ENCODE measurements around the gene ARHGAP5.

ARHGAP5 gene

DNA sequence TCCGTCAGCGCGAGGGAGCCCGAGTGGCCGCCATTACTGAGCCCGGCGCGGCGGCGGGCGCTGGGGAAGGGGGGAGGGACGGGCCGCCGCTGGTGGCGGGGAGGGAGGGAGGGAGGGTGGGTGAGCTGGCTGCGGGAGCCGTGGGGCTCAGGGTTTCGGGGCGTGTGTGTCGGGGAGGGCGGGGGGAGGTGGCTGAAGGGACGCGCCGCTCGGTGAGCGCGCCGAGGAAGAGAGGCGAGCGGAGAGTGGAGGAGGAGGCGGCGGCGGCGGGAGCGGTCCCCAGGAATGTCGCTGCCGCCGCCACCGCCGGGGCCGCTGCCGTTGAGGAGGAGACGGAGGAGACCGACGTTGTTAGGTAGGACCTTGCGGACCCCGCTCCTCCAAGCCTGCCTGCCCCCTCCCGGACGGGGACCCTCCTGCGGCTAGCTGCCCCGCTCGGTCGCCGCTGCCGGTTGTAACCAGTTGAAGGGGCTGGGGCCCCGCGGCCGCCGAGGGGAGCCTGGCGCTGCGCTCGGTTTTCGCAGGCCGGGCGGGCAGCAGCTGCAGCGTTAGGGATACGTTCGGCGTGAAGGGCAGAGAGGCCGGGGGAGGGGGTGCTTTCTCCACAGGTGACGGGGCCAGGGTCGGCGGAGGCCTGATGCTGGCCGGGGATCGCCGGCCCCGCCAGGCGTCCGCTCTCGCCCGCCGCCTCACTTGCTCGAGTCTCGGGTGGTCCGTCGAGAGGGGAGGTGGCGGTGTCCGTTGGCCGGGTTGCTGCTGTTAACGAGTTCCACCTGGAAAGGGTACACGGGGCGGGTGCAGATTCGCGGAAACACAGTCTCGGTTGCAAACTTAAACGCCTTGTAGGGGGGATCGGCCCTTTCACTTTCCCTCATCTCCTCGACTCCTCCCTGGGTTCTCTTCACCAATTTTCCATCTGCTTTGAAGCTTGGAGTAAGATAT is at the start of gene ARHGAP5:
Gene ARHGAP5, plus strand, starts transcription at position 224 of the 942 bp plus-strand sequence. CDS start 13,366 bp downstream, outside the sequence.
- DNase-seq (ENCODE audit: low read depth), result no peak

DNA sequence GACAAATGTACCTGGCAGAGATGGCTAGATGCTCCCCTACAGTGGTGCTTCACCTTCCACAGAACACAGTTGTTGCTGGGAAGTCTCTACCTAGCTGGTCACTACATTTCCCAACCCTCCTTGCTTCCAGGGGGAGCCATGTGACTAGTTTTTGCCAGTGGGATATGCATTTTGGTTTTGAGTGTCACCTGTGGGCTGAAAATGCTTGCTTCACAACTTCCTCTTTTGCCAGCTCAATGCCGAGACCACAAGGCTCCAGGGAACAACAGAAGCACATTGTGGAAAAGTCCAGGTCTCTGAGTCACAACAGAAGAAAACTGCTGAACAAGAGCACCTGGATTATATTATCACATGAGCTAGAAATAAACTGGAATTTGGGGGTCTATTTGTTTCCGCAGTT is 48.5 kb upstream of the ARHGAP5 start:
- no peak for DNase-seq (ENCODE audit: low read depth)

- DNase-seq (ENCODE audit: low read depth), result no peak
Observed at GRCh38 chr14:32033543-32033942, 43.6 kb upstream of the ARHGAP5 start.

DNA sequence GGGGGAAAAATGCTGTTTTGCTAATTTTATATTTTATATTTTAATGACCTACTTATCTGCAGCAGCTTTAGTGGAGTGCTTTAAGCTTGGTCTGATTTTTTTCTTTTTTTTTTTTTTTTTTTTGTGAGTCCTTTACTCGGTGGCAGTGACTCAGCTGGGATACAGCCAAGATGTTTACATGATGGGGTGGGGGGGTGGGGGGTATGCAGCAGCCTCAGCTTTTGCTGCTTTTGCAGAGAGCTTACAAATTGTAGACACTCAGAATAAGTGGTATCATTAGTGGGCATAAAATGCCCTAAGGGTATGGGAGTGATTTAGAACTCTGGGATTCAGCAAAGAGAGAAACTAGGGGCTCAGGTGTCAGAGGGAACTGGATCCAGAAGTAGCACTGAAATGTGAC is 38.2 kb upstream of the ARHGAP5 start:
- DNase-seq (ENCODE audit: low read depth), result no peak

DNA sequence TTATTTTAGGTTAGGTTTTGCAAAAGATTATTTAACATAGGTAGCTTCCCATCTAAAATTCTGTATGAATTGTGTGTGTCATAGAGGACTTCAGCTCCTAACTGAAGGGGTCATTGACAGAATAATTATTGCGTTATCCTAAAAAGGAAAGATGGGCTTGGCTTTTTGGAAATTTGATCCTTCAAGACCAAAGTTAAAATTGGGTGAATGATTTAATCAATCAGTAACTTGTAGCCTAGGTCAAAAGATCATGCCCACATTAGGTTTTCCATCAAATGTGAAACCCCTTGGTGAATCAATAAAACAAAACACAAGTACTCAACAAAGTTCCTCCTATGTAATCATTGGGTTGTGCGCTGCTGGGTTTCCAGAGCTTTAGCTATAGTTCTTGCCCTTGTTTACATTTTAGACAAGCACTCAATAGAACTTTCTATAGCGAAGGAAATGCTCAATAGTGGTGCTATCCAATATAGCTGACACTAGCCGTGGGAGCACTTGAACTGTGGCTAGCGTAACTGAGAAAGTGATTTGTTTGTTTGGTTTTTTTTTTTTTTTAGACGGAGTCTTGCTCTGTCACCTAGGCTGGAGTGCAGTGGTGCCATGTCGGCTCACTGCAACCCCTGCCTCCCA is 37.6 kb upstream of the ARHGAP5 start:
- no peak for DNase-seq (ENCODE audit: low read depth)

- DNase-seq (ENCODE audit: low read depth), result no peak
Observed at GRCh38 chr14:32043624-32044023, 33.5 kb upstream of the ARHGAP5 start.

DNA sequence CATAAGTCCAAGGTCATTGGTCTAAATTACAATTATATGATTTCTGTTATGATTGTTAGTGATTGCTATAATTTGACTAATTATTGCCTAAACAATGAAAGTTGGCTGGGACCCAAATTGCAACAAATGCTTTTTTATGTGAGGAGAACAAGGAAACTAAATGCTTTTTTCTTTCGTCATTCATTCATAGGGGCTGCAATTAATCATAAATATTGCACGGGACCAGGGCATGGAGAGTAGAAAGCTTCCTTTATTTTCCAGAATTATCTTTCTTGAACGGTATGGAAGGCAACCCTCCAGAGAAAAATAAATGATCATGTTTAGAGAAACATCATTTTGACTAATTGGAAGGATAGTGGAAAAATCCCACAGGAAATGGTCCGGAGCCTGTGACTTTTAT is 32.6 kb upstream of the ARHGAP5 start:
- DNase-seq (ENCODE audit: low read depth), result no peak

GRCh38 chr14:32047791-32048190 is 29.3 kb upstream of the ARHGAP5 start:
- no peak for DNase-seq (ENCODE audit: low read depth)

GRCh38 chr14:32049361-32050088 is 27.6 kb upstream of the ARHGAP5 start:
- no peak for DNase-seq (ENCODE audit: low read depth)

- no peak for DNase-seq (ENCODE audit: low read depth)
Observed at GRCh38 chr14:32050878-32051277, 26.2 kb upstream of the ARHGAP5 start.

GRCh38 chr14:32054536-32054935 is 22.6 kb upstream of the ARHGAP5 start:
- no peak for DNase-seq (ENCODE audit: low read depth)

GRCh38 chr14:32055175-32055574 is 21.9 kb upstream of the ARHGAP5 start:
- no peak for DNase-seq (ENCODE audit: low read depth)

GRCh38 chr14:32059702-32060101 is 17.4 kb upstream of the ARHGAP5 start:
- no peak for DNase-seq (ENCODE audit: low read depth)

DNA sequence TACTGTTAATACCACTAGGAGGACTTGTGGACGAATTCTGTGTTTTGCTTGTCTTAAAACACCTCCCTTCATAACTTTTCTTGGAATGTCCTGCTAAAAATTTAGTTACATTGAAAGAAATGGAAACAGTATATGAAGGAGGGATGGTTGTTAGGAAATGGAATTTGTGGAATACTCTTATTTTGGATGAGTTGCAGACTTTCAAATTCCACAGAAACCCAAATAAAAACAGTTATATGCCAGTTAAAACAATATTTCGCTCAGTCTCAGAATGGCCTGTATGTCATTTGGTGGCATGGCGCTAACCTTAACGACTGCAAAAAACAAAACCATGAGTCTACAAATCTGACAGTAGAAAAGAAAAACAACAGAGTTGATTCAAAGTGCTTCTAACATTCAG is 12.2 kb upstream of the ARHGAP5 start:
- no peak for DNase-seq (ENCODE audit: low read depth)

DNA sequence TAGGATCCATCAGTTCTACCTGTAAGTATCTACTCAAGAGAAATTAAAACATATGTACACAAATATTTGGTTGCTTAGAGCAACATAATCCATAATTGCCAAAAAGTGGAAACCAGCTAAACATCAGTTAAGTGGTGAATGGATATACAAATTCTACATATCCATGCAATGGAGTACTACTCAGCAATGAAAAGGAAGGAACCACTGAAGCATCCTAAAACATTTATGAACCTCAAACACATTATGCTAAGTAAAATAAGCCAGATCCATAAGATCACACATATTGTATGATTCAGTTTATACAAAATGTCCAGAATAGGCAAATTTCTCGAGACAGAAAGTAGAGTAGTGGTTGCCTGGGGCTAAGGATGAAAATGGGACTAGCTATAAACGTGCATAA is 8.4 kb upstream of the ARHGAP5 start:
- DNase-seq (ENCODE audit: low read depth), result no peak

- DNase-seq (ENCODE audit: low read depth), result no peak
Observed at GRCh38 chr14:32070282-32070681, 6.8 kb upstream of the ARHGAP5 start.

DNA sequence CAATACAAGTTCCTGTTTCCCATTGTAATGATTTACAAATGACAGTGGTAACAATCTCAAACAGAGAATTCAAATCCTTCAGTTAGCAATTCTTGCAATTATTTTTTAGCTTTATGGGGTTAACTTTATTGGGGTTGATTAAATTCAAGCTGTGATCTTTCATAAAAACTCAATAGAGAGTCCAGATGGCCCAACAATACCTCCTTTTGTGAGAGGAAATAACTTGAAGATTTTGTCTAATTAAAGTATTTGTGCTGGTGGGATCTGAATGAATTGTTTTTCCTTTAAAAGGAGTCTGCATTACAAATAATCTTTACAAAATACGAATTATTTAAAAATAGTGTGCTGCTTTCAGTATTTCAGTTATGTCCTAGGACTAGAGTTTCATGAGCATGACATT is 4.4 kb upstream of the ARHGAP5 start:
- no peak for DNase-seq (ENCODE audit: low read depth)

GRCh38 chr14:32073537-32074189 is 3.4 kb upstream of the ARHGAP5 start:
- DNase-seq (ENCODE audit: low read depth), result peak; percentile 76

GRCh38 chr14:32074887-32075572 is 2.1 kb upstream of the ARHGAP5 start:
- DNase-seq (ENCODE audit: low read depth), result no peak

DNA sequence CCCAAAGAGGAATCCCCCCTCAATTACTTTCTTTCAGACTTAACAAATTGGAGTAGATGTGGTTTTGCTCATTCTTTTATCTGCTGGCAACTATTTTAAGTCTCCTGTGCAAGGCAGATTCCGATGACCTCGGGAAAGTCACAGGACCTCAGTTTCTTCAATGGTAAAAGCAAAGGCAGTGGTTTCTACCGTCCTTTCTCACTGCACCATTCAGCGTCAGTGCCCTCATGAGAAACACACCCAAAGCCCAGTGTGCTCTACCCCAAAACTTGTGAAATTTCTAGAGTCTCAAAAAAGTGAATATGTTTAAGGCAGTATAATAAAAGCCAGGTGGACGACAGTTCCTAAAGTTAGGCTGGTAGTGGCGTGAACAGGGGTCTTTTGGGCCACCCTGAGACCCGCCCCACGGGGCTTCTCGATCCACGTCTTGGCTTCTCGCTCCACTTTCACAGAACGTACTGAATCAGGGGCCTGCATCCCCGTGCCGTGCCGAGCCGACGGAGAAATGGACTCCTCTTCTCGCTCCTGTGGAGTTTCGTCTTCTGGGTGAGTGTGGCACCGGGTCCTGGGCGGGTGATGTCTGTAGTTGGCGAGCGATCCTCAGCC is 1.3 kb upstream of the ARHGAP5 start:
- DNase-seq (ENCODE audit: low read depth), result no peak

Data from fibroblast of the conjunctiva (primary cell).